Adrenal gland (tissue), 12 donors: ENCODE measurements around the gene RRAGD. TPM values are rescaled to one million over a fixed set of nuclear protein-coding genes. Genes with fewer than 3 reads are reported as not detected.

ENCODE experiments used
- DNase-seq, 7 donors: peaks; one replicate each; pipeline ENCODE4 v3.0.0-alpha.2; 2019 to 2020
- H3K27ac ChIP-seq, 5 donors: fragments of 200-600 bp; sonication (generic) in 4 of 5; 1 replicate in 3 of 5; 2 replicates in 2 of 5; pipeline versions ENCODE4 v1.5.1 to v1.8.0; 2016 to 2020; ENCODE audit warnings: mild to moderate bottlenecking in 1 of 5
- H3K27me3 ChIP-seq: fragments of 200-600 bp; 2 replicates; pipeline ENCODE4 v1.8.0; 2021
- H3K36me3 ChIP-seq, 2 donors: fragments of 200-600 bp; replicated peaks in 1 of 2; 1 replicate in 1 of 2; 2 replicates in 1 of 2; pipeline versions ENCODE4 v1.5.1 to v1.8.0; 2018 to 2022
- H3K4me1 ChIP-seq, 2 donors: fragments of 200-600 bp; replicated peaks in 1 of 2; 1 replicate in 1 of 2; 2 replicates in 1 of 2; pipeline versions ENCODE4 v1.5.1 to v1.8.0; 2018 to 2021
- H3K4me3 ChIP-seq, 4 donors: fragments of 200-600 bp; sonication (generic) in 3 of 4; one replicate each; pipeline ENCODE4 v1.5.1; 2016 to 2018
- H3K9me3 ChIP-seq, 3 donors: fragments of 200-600 bp; sonication (generic) in 1 of 3; replicated peaks in 1 of 3; 1 replicate in 2 of 3; 2 replicates in 1 of 3; pipeline versions ENCODE4 v1.5.1 to v1.8.0; 2016 to 2021
- POLR2A ChIP-seq, 2 donors: fragments of 450-650 bp; IDR thresholded peaks; one replicate each; pipeline ENCODE4 v1.6.1; 2017; ENCODE audit warnings: antibody characterized with exemption in 2 of 2, mild to moderate bottlenecking in 2 of 2, moderate library complexity in 1 of 2
- WGBS, 4 donors: extraction: QIAGEN DNeasy Blood & Tissue Kit in 2 of 4; methylation state at CpG; one replicate each; pipeline versions ENCODE4 v1.1.5 to v1.1.7; 2013 to 2017; 5-methylcytosine and 5-hydroxymethylcytosine counted together
- intact Hi-C, 2 donors: fragments of 100-400 bp; cut with DNase I; formaldehyde crosslinking; loops; one replicate each; pipeline versions ENCODE4 v1.14.1 to v1.15.0; 2022 to 2023
- polyA plus RNA-seq, 3 donors: library from polyadenylated mRNA; stranded (reverse); fragments of 200-250 nt in 2 of 3; fragments of 350-450 nt in 1 of 3; fragmentation: Illumina TruSeq in 1 of 3; extraction: RNeasy Lipid Tissue Mini Kit (QIAGEN cat#74804) in 1 of 3; gene quantifications; one replicate each; pipeline ENCODE4 v1.2.3, GENCODE V29; 2013 to 2014
- total RNA-seq, 9 donors: library from RNA; depleted of rRNA in 4 of 9; stranded (reverse); fragments of >200 nt in 4 of 9; fragments of 120-200 nt in 1 of 9; fragmentation: NEBNext Ultra II Directional in 1 of 9; extraction: Animal tissue kit (Norgen Biotek cat#: 25700) in 1 of 9; gene quantifications; one replicate each; pipeline versions ENCODE4 v1.1.0 to v1.2.4, GENCODE V29; 2013 to 2023
- TF ChIP-seq, protein P1 (sequence below), 6 experiments: fragments of 450-650 bp in 4 of 6; fragments of 200-600 bp in 2 of 6; sonication (generic) in 1 of 6; IDR thresholded peaks; 1 replicate in 5 of 6; 2 replicates in 1 of 6; pipeline versions ENCODE4 v1.5.1 to v1.8.0; 2016 to 2021; ENCODE audit warnings: antibody characterized with exemption in 6 of 6, mild to moderate bottlenecking in 2 of 6, moderate library complexity in 1 of 6
- donor health status: healthy with polysubstance abuse.
- donor health status: Bipolar disorder and iron deficiency.
- donor health status: DM: yes; HTN: yes; CAD: no.
- donor health status: DM: no; HTN: no; CAD: no.
- donor health status: DM: no; HTN: no; CAD: no.
- donor health status: DM: yes; HTN: yes; CAD: no.

Gene RRAGD
- total and polyA plus RNA-seq, 12 donors, result 4.8 to 42.1 (median 34.4) TPM

DNA sequence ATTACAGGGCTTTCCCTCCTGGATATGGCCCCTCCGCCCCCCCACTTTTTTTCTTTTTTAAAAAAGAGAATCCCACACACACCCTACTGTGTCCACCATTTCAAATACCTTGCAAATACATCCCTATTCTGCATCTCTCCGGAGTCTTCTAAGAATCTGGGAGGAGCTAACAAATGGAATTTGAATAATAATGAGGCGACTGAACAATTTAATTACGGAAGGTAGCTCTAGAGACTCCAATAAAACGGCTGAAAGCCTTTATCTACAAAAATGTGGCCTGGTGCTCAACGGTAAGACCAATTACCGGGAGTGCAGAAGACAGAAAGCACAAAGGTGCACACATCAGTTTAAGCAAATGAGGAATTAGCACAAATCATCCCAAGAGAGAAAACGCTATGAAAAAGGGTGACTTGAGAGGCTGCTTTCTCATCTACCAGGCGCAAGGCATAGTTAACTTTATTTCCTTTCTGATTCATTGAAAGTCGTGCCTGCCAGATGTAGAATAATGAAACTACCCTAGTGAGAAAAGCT is 1.8 kb downstream of the RRAGD start:
- TF ChIP-seq, protein P1, sequence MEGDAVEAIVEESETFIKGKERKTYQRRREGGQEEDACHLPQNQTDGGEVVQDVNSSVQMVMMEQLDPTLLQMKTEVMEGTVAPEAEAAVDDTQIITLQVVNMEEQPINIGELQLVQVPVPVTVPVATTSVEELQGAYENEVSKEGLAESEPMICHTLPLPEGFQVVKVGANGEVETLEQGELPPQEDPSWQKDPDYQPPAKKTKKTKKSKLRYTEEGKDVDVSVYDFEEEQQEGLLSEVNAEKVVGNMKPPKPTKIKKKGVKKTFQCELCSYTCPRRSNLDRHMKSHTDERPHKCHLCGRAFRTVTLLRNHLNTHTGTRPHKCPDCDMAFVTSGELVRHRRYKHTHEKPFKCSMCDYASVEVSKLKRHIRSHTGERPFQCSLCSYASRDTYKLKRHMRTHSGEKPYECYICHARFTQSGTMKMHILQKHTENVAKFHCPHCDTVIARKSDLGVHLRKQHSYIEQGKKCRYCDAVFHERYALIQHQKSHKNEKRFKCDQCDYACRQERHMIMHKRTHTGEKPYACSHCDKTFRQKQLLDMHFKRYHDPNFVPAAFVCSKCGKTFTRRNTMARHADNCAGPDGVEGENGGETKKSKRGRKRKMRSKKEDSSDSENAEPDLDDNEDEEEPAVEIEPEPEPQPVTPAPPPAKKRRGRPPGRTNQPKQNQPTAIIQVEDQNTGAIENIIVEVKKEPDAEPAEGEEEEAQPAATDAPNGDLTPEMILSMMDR (IDR thresholded peaks at IDR 0.05), result no peak
- TF ChIP-seq POLR2A (IDR thresholded peaks at IDR 0.05), result no peak
- intact Hi-C loops, result no loop called here
- peak overlapping the region in 1 of 4 donors; percentile 88 for H3K4me3 ChIP-seq
- H3K4me1 ChIP-seq, result peaks cover 18 to 20% of the 10 kb centered on the region in 2 donors
- no peaks in the 10 kb centered on the region for H3K27me3 ChIP-seq
- WGBS, 4 donors, result 59 to 66% (median 65%) methylated on average over 10 of the region's 10 CpGs
- peak overlapping the region in 2 of 5 donors; percentile 79 to 86 for H3K27ac ChIP-seq
- H3K9me3 ChIP-seq, result no peaks in the 10 kb centered on the region
- no peak for DNase-seq
- no peaks in the 10 kb centered on the region for H3K36me3 ChIP-seq

DNA sequence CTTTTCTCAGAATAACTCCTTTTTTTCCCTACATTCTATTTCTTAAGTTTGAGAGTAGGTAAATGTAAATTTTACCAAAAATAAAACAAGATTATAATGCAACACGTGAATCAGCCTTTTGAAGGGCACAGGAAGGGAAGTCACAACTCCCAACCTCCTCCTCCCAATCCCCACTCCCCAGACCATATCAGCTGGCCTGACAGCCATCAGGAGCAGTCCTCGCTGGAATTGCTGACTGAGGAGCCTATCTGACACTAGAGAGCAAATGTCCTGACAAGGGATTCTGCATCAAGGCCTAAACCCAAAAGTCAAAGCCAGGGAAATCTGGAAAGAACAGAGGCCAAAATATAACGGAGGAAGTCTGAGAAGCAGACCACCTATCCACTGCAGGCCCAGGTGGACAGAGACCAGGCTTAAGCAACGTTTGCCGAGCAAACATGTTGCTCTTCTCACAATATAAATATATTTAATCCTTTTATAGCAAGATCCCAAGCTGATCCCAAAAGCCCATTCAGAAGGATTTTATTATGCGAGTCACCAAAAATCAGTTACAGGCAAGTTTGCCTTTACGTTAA is 2.5 kb downstream of the RRAGD start:
- TF ChIP-seq, protein P1 (IDR thresholded peaks at IDR 0.05), result no peak
- no peak for TF ChIP-seq POLR2A (IDR thresholded peaks at IDR 0.05)
- Histone ChIP-seq H3K9me3 (no peaks in the 10 kb centered on the region), H3K27me3 (no peaks in the 10 kb centered on the region), H3K4me3 (no peak overlapping the region), H3K27ac (no peak overlapping the region), H3K4me1 (peaks cover 18 to 20% of the 10 kb centered on the region in 2 donors), H3K36me3 (no peaks in the 10 kb centered on the region)
- WGBS, 4 donors, result 71 to 81% (median 75%) methylated on average over 7 of the region's 7 CpGs
- intact Hi-C loops, result no loop called here
- no peak for DNase-seq

DNA sequence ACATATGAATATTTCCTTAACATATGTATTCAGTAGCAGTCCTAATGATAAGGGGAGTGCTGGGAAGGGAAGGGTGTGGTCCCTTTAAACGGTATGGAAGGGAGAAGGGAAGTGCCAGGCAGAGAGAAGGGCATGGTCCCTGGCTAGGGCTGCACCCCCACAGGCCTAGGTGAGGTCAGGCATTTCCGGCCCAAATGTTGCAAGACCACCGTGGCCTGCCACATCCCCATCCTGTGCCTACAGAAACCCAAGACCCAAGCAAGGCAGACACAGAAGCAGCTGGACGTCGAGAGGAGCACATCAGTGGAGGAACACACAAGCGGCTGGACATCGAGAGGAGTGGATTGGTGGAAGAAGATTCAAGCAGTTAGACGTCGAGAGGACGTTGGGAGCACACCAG is 5.9 kb downstream of the RRAGD start:
- Histone ChIP-seq H3K36me3 (no peaks in the 10 kb centered on the region), H3K27ac (no peak overlapping the region), H3K4me1 (peaks cover 9 to 10% of the 10 kb centered on the region in 2 donors), H3K27me3 (no peaks in the 10 kb centered on the region), H3K4me3 (no peak overlapping the region), H3K9me3 (no peaks in the 10 kb centered on the region)
- 63 to 78% (median 67%) methylated on average over 8 to 10 of the region's 10 CpGs for WGBS, 4 donors
- no peak for TF ChIP-seq POLR2A (IDR thresholded peaks at IDR 0.05)
- TF ChIP-seq, protein P1 (IDR thresholded peaks at IDR 0.05), result no peak
- DNase-seq, result no peak
- intact Hi-C loops, result no loop called here

- intact Hi-C loops, result no loop called here
- Histone ChIP-seq H3K27me3 (no peaks in the 10 kb centered on the region), H3K27ac (no peak overlapping the region), H3K4me3 (no peak overlapping the region), H3K4me1 (peaks cover 0 to 6% of the 10 kb centered on the region in 2 donors), H3K36me3 (no peaks in the 10 kb centered on the region), H3K9me3 (no peaks in the 10 kb centered on the region)
- 80 to 89% (median 87%) methylated on average over 3 of the region's 3 CpGs for WGBS, 4 donors
- TF ChIP-seq, protein P1 (IDR thresholded peaks at IDR 0.05), result no peak
- TF ChIP-seq POLR2A (IDR thresholded peaks at IDR 0.05), result no peak
- DNase-seq, result no peak
Measured at GRCh38 chr6:89404512-89404911, 7.6 kb downstream of the RRAGD start.
